SH-SY5Y (cell line): ENCODE results near the gene SLC9A9.

Experiments
- GATA2 ChIP-seq: IDR thresholded peaks from 2 replicates; pipeline ENCODE4 v1.6.1; 2011; ENCODE audit warnings: mild to moderate bottlenecking, low read depth, low read length
- GATA3 ChIP-seq: IDR thresholded peaks from 2 replicates; pipeline ENCODE4 v1.6.1; 2011; ENCODE audit warnings: low read depth, mild to moderate bottlenecking, low read length, moderate library complexity

GRCh38 chr3:143839980-143840379 lies 8.3 kb downstream of the SLC9A9 start:
- TF ChIP-seq GATA3 (no peak), GATA2 (no peak)
